Endothelial cell (in vitro differentiated cells): Measurements from ENCODE around the gene MAP3K5. TPM values are rescaled to one million over a fixed set of nuclear protein-coding genes. Genes with fewer than 3 reads are reported as not detected.

ENCODE experiments used
- DNase-seq: peaks from one replicate; pipeline ENCODE4 v3.0.0; 2021; ENCODE audit warnings: low spot score
- H3K27ac Mint-ChIP-seq: one replicate; pipeline ENCODE4 v1.8.0; 2021; ENCODE audit warnings: mixed read lengths, inconsistent platforms; ENCODE audit not compliant: unreplicated experiment
- H3K27me3 Mint-ChIP-seq: one replicate; pipeline ENCODE4 v1.8.0; 2021; ENCODE audit warnings: mild to moderate bottlenecking, moderate library complexity, mixed read lengths, inconsistent platforms; ENCODE audit not compliant: unreplicated experiment
- H3K36me3 Mint-ChIP-seq: one replicate; pipeline ENCODE4 v1.8.0; 2021; ENCODE audit warnings: mild to moderate bottlenecking, low read depth, mixed read lengths, inconsistent platforms; ENCODE audit not compliant: unreplicated experiment
- H3K4me1 Mint-ChIP-seq: one replicate; pipeline ENCODE4 v1.8.0; 2021; ENCODE audit warnings: mild to moderate bottlenecking, mixed read lengths, inconsistent platforms; ENCODE audit not compliant: unreplicated experiment
- H3K4me3 Mint-ChIP-seq: one replicate; pipeline ENCODE4 v1.8.0; 2021; ENCODE audit warnings: mild to moderate bottlenecking, mixed read lengths, inconsistent platforms; ENCODE audit not compliant: unreplicated experiment
- H3K9me3 Mint-ChIP-seq: one replicate; pipeline ENCODE4 v1.8.0; 2021; ENCODE audit warnings: mixed read lengths, inconsistent platforms; ENCODE audit not compliant: unreplicated experiment
- total RNA-seq: library from RNA; stranded (reverse); fragmentation: NEBNext Ultra II Directional; extraction: Animal tissue kit (Norgen Biotek cat#: 25700); gene quantifications from one replicate; pipeline ENCODE4 v1.2.1, GENCODE V29; 2021; ENCODE audit not compliant: unreplicated experiment
- TF ChIP-seq, protein P1 (sequence below): fragments of 200-600 bp; sonication (generic); IDR thresholded peaks from one replicate; pipeline ENCODE4 v1.5.0; 2021; ENCODE audit warnings: antibody characterized with exemption; ENCODE audit not compliant: unreplicated experiment

MAP3K5 gene
- total RNA-seq, 1 donor from 2014 or later = 0.33 TPM

DNA sequence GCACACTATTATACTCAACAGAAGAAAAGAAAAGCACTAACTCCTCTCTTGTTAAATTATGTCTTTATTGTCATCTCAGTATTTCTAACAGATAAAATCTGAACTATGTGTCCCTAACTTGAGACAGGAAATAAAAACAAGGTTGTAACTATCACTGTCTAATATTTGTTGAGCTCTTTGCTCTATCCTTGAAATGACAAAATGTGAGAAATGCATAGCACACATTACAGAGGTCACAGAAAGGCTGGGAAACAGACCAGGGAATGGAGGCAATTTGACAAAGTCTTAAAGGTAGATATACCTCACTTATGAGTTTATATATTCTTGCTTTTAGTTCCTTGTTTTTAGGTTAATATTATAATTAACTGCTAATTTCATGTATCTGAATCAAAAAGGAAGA, 139.6 kb downstream of the MAP3K5 start:
- Mint-ChIP-seq H3K27me3 (no peaks in the 10 kb centered on the region), H3K4me3 (no peak overlapping the region)
- DNase-seq = no peak

DNA sequence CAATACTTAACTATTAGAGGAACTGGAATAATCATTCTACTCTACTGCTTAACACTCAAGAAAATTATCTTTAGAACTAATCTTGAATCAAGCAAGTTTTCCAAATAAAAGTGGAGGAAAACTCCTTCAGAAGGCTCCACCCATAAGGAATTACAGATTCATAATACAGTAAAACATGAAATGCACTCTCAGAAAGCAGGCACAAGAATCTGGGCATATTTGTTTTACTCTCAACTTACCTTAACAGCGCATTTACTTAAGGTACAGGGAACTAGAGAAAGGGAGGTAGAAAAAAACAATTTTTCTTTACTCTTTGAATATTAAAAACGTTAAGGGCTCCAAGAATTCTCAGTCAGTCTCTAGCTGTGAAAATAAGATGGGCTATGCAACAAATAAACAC, 140.3 kb downstream of the MAP3K5 start:
- no peaks in the 10 kb centered on the region for H3K9me3 Mint-ChIP-seq
- H3K4me3 Mint-ChIP-seq = no peak overlapping the region
- H3K27ac Mint-ChIP-seq = no peak overlapping the region
- H3K27me3 Mint-ChIP-seq = no peaks in the 10 kb centered on the region
- no peaks in the 10 kb centered on the region for H3K36me3 Mint-ChIP-seq
- no peak for DNase-seq
- H3K4me1 Mint-ChIP-seq = no peaks in the 10 kb centered on the region
- TF ChIP-seq, protein P1, sequence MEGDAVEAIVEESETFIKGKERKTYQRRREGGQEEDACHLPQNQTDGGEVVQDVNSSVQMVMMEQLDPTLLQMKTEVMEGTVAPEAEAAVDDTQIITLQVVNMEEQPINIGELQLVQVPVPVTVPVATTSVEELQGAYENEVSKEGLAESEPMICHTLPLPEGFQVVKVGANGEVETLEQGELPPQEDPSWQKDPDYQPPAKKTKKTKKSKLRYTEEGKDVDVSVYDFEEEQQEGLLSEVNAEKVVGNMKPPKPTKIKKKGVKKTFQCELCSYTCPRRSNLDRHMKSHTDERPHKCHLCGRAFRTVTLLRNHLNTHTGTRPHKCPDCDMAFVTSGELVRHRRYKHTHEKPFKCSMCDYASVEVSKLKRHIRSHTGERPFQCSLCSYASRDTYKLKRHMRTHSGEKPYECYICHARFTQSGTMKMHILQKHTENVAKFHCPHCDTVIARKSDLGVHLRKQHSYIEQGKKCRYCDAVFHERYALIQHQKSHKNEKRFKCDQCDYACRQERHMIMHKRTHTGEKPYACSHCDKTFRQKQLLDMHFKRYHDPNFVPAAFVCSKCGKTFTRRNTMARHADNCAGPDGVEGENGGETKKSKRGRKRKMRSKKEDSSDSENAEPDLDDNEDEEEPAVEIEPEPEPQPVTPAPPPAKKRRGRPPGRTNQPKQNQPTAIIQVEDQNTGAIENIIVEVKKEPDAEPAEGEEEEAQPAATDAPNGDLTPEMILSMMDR = no peak

More for the DNA sequence above, 139.6 kb downstream of the MAP3K5 start:
- no peak overlapping the region for H3K27ac Mint-ChIP-seq
- TF ChIP-seq, protein P1 = no peak
- no peaks in the 10 kb centered on the region for H3K36me3 Mint-ChIP-seq
- H3K9me3 Mint-ChIP-seq = no peaks in the 10 kb centered on the region
- no peaks in the 10 kb centered on the region for H3K4me1 Mint-ChIP-seq

DNA sequence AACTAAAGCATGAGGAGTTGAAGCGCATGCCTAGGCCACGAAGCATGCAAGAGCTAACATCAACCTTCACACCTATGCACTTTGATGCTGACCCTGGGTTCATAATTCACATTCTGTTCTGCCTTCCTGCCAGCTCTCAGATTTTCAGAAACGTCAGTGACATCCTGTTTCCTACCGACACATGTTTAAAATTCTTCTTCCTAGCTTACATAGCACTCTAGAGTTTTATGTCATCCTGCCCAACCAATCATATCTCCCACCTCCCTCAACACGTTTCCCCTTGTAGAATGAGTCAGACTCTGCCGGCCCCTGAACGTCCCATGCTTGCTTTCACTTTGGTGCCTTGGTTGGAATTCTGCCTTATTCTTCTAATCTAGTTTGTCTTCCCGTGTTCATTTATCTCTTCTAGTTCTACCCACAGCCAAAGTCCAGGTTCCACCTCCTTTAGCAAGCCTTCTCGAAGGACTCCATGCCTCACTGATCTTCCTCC, 144.9 kb downstream of the MAP3K5 start:
- Mint-ChIP-seq H3K36me3 (no peaks in the 10 kb centered on the region), H3K27me3 (no peaks in the 10 kb centered on the region), H3K4me3 (no peak overlapping the region), H3K27ac (no peak overlapping the region), H3K9me3 (no peaks in the 10 kb centered on the region), H3K4me1 (no peaks in the 10 kb centered on the region)
- TF ChIP-seq, protein P1 = no peak
- DNase-seq = no peak

DNA sequence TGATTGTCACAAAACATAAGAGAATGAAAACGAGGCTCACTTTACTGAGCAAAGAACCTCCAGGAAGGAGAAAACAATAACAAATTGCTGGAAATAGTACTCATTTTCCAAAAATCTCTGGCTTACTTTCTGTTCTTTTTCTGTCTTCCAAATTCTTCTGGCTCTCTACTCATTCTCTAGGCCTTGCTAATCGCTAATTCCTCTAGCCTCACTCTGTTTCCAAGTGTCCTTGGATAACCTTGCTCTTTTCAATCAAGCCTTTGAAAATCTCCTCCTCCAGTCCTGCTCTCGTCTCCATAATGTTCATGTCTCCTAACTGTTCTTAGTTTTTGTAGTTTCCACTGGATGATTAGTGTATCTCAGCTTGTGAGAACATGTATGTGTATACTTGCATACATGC, 145.9 kb downstream of the MAP3K5 start:
- Mint-ChIP-seq H3K27ac (no peak overlapping the region), H3K4me1 (no peaks in the 10 kb centered on the region), H3K27me3 (no peaks in the 10 kb centered on the region), H3K4me3 (no peak overlapping the region), H3K36me3 (no peaks in the 10 kb centered on the region), H3K9me3 (no peaks in the 10 kb centered on the region)
- no peak for DNase-seq
- TF ChIP-seq, protein P1 = no peak

DNA sequence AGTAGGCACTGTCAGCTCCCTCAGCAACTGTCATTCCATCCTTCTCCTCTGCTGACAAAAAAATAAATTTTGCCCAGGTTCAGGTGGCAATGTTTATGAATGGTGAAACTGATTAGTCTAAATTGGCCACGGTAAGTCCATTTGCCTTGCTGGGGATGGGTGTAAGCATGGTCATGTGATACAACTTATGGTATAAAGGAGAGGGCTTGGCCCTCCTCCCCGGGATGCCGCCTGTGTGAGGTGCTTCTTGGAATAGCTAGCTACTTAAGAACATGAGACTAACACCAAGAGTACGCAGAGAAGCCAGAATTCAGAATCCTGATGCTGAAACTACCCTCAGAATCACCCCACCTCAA, 147.7 kb downstream of the MAP3K5 start:
- TF ChIP-seq, protein P1 = no peak
- no peak overlapping the region for H3K4me3 Mint-ChIP-seq
- no peaks in the 10 kb centered on the region for H3K9me3 Mint-ChIP-seq
- H3K36me3 Mint-ChIP-seq = no peaks in the 10 kb centered on the region
- H3K27ac Mint-ChIP-seq = no peak overlapping the region
- no peaks in the 10 kb centered on the region for H3K4me1 Mint-ChIP-seq
- DNase-seq = no peak
- H3K27me3 Mint-ChIP-seq = no peaks in the 10 kb centered on the region
